ENCODE measurements around the gene ROCK2.

DNA sequence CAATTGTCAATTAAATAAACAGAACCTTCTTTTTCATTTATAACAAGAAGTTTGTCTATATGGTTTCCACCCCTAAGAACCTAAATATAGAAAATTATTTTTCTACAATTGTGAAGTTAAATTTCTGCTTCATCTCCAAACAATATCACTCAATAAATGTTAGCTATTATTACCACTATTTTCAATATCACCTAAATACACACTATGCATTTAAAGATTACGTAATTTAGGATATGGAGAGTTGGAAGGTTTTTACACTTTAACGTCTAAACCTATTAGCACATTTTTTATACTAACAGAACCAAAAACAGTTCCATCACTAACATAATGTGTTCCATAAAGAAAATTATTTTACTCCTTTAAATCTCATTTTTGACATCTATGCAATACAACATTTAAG is 48.0 kb downstream of the ROCK2 start:
- TF ChIP-seq POLR2A (IDR thresholded peaks at IDR 0.05; ENCODE audit: low read length) (no peak), GATA1 (IDR thresholded peaks at IDR 0.05; ENCODE audit: low read depth, low read length) (no peak)
